Limb (tissue), 2 donors: ENCODE results near the gene ADAMTSL1.

Experiments used
- DNase-seq, 2 donors: peaks; one replicate each; pipeline ENCODE4 v3.0.0-alpha.2; 2016; ENCODE audit errors: extremely low spot score in 2 of 2

The ADAMTSL1 gene

GRCh38 chr9:18662320-18662719, 188.4 kb downstream of the ADAMTSL1 start:
- no peak for DNase-seq

DNA sequence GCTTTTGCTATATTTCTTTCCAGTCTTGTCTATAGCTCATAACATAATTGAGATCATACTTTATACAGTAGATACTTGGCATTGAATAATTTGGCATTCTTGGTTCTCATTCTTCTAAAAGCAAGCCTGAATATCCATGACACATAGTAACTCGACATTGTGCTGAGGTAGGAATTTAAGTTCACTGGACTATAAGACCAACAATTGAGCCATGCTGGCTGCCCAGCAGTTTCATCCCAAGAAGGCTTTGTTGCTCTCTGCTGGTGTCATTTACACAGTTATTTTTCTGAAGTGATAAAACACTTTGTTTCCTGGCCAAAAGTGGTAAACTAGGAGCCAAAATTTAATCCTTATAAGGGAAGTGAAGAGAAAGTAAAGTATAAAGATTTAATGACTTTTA, 192.0 kb downstream of the ADAMTSL1 start:
- DNase-seq, result no peak

DNA sequence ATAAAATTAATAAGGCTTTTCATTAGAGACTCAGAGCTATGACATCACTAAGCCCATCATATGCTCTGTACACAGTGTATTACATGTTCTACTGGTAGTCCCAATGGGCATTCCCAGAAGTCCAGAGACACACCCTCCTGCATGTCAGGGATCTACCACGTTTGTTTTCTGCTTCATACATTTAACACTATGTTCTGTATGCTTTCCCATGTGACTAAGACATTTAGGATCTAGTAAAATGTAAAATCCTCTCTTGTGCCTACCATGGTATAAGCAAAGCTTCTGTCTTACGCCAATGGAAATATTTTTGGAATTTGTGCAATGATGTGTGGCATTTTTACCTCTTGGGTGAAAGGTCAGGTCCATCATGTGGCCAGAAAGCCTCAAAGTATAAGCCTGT, 192.4 kb downstream of the ADAMTSL1 start:
- DNase-seq, result no peak

DNA sequence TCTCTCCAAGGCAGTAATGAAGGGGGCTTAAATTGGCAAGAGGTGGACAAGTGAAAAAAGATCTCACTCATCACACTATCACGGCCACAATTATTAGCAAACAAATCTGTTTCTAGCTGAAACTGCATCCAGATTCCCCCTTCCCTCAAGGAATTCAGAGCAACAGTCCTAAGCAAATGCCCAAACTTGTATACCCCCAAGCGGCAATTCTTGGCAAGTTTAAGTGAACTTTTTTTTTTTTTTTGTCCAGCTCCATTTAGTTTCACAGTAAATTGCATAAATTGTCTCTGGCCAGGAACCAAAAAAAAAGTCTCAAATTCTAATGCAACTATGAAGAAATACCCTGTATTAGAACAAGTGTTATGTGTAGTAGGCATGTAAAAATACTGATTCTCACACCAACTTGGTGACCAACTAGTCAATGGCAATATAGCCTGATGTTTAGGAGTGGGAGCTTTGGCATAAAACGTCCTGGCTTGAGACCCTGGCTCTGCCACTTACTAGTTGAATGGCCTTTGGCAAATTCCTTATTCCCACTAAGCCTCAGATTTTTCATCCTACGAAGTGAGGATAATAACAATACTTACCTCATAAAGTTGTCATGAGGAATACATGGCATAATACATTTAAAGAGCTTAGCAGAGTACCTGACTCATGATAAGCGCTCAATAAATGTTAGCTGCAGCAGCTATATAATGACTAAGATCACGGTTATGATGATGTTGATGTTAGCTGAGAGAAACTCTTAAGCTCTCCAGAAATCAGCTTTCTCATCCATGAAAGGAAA, 193.2 kb downstream of the ADAMTSL1 start:
- no peak for DNase-seq

DNA sequence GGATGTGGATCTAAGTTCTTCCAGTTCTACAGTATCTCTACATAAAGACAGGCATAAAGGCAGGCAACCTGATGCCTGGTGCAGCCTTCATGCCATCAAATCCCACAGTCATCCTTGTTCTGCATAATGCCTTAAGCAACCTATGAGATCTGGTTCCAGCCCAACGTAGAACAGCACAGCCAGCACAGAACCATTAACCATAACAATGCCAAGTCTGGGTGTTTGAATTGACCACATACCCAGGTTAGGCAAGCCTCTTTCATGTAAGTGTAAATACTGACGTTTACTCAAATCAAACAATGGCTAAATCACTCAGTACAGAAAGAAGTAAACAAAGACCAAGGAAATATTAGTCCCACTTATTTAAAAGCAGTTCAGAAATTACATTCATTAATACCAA, 195.0 kb downstream of the ADAMTSL1 start:
- DNase-seq, result no peak

DNA sequence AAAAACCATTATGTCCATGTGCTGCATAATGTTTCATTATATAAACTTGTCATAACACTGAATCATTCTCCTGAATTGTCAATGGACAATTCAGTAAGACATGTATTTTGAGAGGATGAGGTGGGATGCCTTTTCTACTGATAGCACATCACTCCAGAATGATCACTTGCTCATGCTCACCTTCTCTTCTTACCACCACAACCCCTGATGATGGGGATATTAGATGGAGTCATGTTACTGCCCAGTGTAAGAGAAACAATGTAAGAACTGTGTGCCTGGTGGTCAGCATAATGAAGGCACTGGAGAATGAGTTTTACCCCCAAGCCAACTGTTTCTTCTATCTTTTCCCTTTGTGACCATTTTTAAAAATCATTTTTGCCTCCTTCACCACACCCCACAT, 198.8 kb downstream of the ADAMTSL1 start:
- DNase-seq, result no peak

DNA sequence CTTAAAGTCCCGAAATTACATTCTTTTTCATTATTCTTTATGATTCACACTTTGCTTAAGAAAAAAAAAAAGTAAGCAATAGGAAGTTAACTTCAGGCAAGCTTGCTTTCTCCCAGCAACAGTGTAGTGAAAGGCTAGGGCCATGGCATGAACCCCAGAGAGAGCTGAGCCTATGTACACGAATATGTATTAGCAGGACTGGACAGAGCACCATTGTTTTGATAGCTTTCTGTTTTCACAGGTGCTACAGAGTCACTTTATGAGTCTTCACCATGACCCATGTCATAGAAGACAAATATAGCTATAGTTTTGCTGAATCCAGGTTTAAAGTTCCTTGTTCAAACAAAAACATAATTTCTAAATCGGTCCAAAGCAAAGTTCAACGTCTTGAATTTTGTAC, 199.2 kb downstream of the ADAMTSL1 start:
- DNase-seq, result no peak

GRCh38 chr9:18675332-18675731, 201.4 kb downstream of the ADAMTSL1 start:
- DNase-seq, result no peak

DNA sequence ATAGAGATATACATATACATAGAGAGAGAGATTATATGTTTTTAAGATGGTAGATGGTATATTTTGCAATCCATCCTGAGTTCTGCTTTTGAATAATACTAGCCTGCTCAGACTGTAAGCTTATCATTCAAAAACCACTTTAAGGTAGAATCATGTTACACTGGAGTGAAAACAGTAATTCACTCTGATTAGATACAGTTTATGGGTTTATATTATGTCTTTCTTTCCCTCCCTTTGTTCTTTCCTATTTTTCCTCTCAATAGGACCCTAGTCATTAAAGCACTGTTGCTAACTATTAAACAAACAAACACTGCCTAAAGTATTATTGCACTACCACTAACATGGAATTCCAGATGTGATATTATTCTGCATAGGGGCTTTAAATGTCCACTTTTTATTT, 202.0 kb downstream of the ADAMTSL1 start:
- no peak for DNase-seq

DNA sequence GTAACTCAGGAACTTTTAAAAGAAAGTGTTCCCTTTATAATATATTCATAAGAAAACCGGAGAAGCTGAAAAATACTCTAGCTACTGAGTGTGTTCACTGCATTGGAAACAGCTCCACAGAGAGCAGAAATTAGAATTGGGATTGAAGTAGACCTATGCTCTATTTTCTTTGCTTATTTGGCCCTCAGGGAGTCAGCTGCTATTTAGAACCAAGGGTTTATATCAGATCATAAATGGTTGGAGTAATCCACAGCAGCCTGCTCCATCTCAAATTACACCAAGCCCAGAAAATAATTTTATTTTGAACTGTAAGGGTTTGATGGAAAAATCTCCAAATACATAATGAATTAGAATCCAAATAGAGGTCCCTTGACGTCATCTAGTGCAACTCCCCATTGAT, 202.6 kb downstream of the ADAMTSL1 start:
- DNase-seq, result no peak

- no peak for DNase-seq
Measured at GRCh38 chr9:18678821-18679590, 205.1 kb downstream of the ADAMTSL1 start.

DNA sequence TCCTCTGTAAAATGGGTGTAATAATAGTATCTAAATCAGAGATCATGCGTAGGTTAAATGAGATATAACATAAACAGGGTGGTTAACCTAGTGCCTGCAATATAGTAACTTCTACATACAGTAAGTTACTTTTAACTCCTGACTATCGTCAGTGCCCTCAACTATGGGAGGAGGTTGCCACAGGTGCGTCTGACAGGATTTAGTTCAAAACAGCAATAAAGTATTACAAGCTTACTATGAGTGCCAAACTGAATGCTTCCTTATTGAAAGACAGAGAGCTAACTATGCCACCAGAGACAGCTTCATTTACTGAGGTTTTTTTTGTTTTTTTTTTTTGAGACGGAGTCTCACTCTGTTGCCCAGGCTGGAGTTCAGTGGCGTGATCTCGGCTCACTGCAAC, 209.0 kb downstream of the ADAMTSL1 start:
- no peak for DNase-seq

DNA sequence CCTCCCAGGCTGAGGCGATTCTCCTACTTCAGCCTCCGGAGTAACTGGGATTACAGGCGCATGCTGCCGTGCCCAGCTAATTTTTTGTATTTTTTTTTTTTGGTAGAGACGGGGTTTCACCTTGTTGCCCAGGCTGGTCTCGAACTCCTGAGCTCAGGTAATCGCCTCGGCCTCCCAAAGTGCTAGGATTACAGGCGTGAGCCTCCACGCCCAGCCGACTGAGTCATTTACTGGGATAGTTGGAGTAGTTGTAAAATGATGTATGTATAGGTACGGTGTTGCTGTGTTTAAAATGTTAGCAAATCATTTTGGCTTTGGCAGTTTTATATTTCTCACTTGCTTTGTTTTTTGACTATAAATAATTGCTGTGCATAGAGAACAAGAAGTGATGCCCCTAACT, 209.4 kb downstream of the ADAMTSL1 start:
- no peak for DNase-seq

DNA sequence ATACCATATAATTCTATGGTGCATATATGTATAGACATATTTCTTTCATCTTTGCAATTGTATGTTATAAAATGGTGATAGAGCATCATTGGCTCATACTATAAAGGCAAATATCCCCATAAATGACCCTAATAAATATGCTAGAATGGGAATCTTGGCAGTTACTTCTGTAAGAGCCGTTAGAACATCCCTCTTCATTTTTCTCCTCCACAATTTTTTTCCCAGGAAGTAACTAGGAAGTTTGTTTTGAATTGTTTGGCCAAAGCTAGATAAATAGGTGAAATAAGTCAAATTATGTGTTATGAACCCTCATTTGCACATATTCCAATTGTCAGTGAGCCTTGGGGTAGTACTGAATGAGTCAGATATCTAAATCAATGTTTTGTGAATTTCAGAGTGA, 209.9 kb downstream of the ADAMTSL1 start:
- no peak for DNase-seq

GRCh38 chr9:18684593-18685317, 210.8 kb downstream of the ADAMTSL1 start:
- DNase-seq, result no peak

DNA sequence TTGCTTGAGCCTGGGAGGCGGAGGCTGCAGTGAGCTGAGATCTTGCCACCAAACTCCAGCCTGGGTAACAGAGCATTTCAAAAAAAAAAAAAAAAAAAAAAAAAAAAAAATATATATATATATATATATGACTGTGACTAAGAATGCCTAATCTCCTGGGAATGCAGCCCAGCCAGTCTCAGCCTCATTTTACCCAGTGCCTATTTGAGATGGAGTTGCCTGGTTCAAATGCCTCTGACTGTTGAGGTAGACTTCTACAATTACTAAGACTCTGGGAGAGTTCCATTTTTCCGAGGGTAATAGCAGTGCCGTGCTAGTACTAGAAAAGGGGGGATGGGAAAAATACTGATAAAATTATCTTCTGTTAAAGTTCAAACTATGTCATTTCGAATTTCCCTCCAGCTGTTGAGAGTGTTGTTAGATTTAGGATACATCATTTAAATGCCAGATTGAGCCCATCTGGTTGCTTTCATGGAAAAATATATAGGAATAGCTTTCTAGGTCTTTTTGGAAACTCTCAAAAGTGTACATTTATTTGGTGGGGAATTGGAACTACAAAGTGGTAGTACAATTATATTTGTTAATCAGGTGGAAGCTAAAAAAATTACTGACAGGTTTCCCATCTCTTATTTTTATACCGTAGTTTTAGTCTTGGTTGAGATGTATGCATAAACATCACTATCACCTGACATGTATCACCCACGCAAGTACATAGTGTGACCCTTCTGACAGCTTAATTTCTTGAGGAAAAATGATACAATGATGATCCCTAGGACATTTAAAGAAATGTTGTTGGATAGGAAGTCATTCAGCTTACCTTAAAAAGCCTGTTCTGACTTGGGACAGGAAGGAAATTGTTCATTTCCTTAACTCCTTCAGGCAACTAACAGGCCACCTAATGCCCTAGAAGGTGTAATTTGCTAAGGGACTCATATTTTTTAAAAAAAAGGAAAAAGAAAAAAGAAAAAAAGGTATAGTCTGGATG, 214.9 kb downstream of the ADAMTSL1 start:
- DNase-seq, result no peak

DNA sequence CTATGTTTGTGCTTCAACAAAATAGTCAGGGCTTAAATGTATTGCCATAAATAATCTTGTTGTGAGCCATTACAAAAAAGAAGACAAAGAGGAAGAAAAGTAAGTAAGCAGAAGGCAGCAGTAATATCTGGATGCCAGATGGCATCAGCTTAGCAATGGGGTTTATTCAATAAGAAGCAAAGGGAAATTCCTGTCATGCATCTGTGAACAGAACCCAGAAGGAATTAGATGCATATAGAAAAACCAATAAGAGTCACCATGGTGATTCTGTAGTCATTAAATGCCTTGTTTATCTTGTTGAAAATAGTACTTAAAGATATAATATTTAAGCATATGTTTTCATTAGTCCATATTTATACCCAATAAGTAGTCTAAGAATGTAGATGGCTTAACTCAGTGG, 216.0 kb downstream of the ADAMTSL1 start:
- DNase-seq, result no peak

DNA sequence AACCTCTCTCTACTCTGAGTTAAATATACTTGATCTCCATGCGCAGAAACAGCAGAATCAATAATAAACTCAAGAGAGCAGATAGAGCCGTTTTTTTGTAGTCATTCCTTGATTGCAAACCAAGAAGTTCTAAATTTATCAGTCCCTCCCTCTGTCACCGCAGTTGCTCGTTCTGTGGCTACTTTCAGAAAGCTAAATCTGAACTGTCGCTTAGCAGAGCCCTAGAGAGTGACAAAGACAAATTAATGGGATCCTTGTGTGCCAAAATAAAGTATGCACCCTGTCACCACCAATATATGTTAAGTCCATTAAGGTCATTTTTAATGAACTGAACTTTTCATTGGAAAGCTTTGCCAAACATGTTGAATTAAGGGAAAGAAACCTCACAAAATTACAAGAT, 218.3 kb downstream of the ADAMTSL1 start:
- no peak for DNase-seq

DNA sequence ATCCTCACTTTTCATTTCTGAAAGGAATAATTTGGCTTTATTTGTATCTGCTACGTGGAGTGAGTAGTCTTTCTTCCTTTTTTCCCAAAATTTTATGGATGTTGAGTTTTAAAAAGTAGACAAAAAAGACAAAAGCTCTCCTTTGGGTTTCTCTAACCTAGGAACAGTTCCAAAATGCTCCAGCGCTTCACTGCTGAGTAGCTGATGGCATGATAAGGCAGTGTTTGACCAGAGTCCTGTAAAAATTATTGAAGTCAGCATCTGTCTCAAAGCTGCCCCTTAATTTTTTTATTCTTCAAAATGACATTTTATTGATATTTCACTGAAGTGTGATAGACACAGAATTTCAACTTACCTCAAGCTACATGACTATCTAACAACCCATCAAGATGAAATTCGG, 219.0 kb downstream of the ADAMTSL1 start:
- DNase-seq, result no peak

DNA sequence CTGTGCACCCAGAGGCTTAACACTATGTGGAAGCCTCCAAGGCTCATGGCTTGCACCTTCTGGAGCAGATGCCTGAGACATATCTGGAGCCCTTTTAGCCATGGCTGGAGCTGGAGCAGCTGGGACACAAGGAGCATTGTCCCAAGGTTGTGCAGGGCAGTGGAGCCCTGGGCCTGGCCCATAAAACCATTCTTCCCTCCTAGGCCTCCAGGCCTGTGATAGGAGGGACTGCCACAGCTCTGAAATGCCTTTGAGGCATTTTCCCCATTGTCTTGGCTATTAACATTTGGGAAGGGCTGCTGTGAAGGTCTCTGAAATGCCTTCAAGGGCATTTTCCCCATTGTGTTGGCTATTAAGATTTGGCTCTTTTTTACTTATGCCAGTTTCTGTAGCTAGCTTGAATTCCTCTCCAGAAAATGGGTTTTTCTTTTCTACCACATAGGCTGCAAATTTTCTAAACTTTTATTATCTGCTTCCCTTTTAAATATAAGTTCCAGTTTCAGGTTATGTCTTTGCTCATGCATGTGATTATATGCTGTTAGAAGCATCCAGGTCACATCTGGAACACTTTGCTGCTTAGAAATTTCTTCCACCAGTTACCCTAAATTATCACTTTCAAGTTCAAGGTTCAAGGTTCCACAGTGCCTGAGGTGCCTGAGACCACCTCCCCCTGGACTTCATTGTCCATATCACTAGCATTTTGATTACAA, 221.2 kb downstream of the ADAMTSL1 start:
- no peak for DNase-seq

- no peak for DNase-seq
Measured at GRCh38 chr9:18698992-18699391, 225.0 kb downstream of the ADAMTSL1 start.
